Myocyte (in vitro differentiated cells): ENCODE measurements around the gene LILRB5. TPM values are rescaled to one million over a fixed set of nuclear protein-coding genes. Genes with fewer than 3 reads are reported as not detected.
A peak's percentile ranks its signal among the peaks of the same experiment; 100 is the strongest.
"Not testable (repeated sequence)": the region's sequence is repeated elsewhere in the genome, so short reads cannot be mapped to it uniquely, and the experiment has no call there.

Source experiments
- DNase-seq: peaks from one replicate; pipeline ENCODE4 v3.0.0-alpha.2; 2012; ENCODE audit warnings: low read depth
- total RNA-seq: library from RNA; depleted of rRNA; stranded (reverse); fragments of >200 nt; gene quantifications from 2 replicates; pipeline ENCODE4 v1.2.3, GENCODE V29; 2014

The LILRB5 gene
- total RNA-seq, 1 donor from 2014 or later: not detected

GRCh38 chr19:54216869-54217268 lies 40.2 kb downstream of the LILRB5 start:
- no peak for DNase-seq

GRCh38 chr19:54214734-54215133 lies 42.3 kb downstream of the LILRB5 start:
- not testable (repeated sequence) for DNase-seq

GRCh38 chr19:54214217-54214616 lies 42.9 kb downstream of the LILRB5 start:
- not testable (repeated sequence) for DNase-seq

GRCh38 chr19:54211235-54211634 lies 45.8 kb downstream of the LILRB5 start:
- DNase-seq: no peak

DNA sequence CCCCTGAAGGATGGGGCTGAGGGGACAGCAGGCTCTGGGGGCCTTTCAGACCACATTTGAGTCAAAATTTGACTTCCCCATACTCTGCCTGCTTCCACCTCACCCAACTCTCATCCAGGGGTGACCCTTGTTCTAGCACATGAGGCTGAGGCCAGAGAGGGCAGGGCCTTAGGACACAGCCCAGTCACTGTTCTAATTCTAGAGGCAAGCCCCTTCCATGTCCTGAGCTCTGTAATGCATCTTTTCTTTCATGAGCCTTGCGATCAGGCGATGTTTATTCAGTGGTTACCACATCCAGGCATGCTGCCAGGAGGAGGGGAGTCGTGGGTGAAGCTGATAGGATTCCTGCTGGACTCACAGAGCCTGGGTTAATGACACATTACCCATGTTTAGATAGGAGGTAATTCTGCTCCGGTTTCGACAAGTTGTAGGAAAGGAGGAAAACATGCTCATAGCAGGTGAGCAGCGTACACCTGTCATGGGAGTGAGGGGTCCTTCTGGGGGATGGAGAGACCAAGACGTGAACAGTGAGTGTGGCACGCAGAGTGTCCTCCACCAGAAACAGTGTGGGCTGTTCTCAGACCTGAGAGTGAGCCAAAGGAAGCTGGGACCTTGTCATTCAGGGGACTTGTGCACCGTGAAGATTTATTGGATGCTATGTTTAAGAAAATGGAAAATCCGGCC lies 47.1 kb downstream of the LILRB5 start:
- DNase-seq: peak; percentile 99

DNA sequence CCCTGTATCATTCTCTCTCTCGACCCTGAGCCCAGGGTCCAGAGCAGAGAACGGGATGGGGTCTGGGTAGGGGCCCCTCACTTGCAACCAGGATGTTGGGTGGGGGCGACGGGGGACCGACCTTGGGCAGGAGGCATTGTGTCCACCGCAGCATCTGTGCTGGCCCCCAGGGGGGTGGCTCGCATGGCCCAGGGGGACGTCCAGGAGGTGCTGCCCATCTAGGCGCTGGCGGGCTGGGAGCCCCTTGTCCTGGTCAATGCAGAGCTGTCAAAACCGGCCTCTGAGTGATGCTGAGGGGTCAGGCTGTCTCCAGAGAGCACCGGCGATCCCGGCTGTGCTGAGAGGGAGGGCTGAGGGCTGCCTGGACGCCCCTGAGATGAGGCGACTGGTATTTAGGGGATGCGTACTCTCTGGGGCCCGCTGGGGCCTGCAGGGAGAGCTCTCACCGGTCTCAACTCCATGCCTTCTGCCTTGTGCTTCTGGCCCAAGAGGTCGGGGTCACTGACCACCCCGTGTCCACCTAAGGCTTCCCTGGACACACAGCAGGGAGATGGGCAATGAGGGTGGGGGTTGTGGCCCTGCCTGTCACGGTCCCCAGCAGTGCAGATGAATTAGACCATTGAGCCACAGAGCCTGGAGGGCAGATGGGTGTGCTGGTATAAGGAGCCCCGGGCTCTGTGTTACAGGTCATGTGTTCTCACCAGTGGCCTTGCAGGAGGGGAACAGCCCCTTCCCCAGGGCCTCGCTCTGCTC lies 47.8 kb downstream of the LILRB5 start:
- DNase-seq: peak; percentile 17

GRCh38 chr19:54208784-54209057 lies 48.4 kb downstream of the LILRB5 start:
- DNase-seq: peak; percentile 52

DNA sequence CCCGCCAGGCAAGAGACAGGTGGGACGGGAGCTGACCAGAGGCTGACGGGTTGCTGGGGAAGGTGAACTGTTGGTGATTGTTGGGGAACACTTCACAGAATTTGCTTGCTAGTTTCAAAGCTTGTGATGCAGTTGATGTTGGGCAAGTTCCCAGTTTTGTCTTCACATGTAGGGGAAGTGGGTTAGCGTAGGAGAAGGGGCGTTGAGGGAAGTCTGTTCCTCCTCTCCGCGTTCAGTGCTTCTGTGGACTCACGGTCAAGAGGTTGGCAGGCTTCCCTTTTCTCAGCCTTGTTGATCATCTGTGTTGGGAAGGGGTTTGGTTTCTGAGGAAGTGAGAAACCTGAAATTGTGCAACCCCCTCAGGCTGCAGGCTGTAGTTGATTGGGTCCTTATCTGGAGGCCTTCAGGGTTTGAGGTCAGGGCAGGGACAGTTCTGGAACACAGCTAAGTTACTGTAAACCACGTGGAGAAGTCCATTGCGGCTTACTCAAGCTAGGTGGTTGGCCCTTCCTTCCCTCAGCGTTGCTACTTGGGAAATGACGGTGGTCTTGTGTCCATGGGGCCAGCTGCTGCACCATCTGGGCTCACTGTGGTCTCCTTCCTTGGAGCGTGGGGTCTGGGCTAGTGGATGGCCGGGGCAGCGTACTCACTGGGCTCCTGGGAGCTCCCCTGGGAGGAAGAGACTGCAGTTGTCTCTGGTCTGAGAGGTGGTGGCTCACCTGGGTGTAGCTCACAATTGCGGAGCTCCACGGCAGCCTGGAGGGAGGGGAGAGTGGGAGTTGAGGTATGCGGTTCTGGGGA lies 48.9 kb downstream of the LILRB5 start:
- DNase-seq: peak; percentile 83

DNA sequence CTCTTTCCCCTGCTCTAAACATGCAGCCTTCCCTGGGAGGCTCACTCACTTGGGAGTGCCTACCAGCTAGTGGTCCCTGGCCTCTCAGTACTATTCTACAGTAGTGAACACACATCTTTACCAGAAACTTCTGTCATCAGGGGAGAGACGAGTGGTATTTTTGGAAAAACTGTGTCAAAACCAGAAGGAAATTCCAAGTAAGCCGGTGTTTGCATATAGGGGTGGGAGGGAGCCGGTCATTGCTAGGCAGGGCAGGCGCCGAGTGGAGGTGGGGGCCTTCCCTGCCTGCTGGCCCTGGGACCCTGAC lies 49.4 kb downstream of the LILRB5 start:
- DNase-seq: no peak

DNA sequence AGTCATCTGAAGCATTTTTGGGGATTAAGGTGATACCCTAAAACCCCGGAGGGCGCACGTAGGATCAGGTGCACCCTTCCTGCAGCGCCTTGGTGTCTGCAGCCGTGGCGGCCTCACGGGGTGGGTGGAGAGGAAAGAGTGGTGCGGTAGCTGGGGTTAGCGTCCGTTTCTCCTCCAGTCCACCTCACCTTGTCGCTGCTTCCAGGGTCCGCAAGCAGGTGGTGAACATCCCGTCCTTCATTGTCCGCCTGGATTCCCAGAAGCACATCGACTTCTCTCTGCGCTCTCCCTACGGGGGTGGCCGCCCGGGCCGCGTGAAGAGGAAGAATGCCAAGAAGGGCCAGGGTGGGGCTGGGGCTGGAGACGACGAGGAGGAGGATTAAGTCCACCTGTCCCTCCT lies 49.9 kb downstream of the LILRB5 start:
- DNase-seq: not testable (repeated sequence)

GRCh38 chr19:54206831-54207177 lies 50.3 kb downstream of the LILRB5 start:
- DNase-seq: no peak

- no peak for DNase-seq
These were observed 50.8 kb downstream of the LILRB5 start for GRCh38 chr19:54206030-54206830.

DNA sequence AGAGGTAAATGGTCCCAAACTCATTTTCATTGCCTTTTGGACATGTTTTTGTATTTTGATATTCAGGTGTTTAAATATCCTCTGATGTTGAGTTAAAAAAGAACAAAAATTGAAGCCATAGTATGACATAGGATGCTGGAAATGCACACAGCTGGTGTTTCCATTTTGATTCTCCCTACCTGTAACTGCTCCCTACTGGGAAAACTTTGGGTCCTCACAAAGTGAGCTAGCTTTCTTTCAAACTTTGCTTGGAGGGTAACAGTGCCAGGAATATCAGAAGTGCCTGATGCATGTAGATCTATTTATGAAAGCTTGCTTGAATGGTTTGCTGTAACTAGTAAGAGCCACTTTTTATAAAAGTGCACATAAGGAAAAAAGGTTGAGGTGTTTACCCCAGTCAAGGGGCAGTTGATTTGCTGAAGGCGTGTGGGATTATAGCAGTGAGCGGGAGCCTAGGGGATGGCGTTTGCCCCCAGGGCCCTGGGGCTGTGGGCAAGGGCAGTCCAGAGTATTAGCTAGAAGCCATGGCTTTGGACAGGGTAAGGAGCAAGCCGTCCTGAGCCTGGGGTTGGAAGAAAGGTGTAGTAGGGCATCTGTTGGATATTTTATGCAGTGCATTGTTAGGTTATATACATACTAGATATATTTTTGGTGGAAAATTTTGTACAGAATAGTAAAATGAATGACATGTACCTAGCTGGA lies 52.2 kb downstream of the LILRB5 start:
- DNase-seq: no peak

GRCh38 chr19:54203151-54203611 lies 53.9 kb downstream of the LILRB5 start:
- no peak for DNase-seq

GRCh38 chr19:54201980-54202379 lies 55.1 kb downstream of the LILRB5 start:
- DNase-seq: no peak

GRCh38 chr19:54201172-54201701 lies 55.8 kb downstream of the LILRB5 start:
- DNase-seq: no peak
